ELF-1 (cell line): Measurements from ENCODE around the gene SETX.
"Not testable (repeated sequence)": the region's sequence is repeated elsewhere in the genome, so short reads cannot be mapped to it uniquely, and the experiment has no call there.

Source experiments
- DNase-seq: peaks from one replicate; pipeline ENCODE4 v3.0.0-alpha.2; 2016; ENCODE audit warnings: low read depth, low spot score

Gene SETX

GRCh38 chr9:132288361-132288760 is 66.4 kb downstream of the SETX start:
- DNase-seq = no peak

- DNase-seq = no peak
These were observed 67.5 kb downstream of the SETX start for GRCh38 chr9:132287256-132287760.

GRCh38 chr9:132283863-132284262 is 70.9 kb downstream of the SETX start:
- no peak for DNase-seq

- DNase-seq = no peak
These were observed 71.6 kb downstream of the SETX start for GRCh38 chr9:132283165-132283564.

- DNase-seq = no peak
These were observed 79.9 kb downstream of the SETX start for GRCh38 chr9:132274861-132275260.

GRCh38 chr9:132269704-132270516 is 84.9 kb downstream of the SETX start:
- DNase-seq = not testable (repeated sequence)

- DNase-seq = peak; percentile 88
These were observed 85.9 kb downstream of the SETX start for GRCh38 chr9:132268725-132269352.

GRCh38 chr9:132267660-132268059 is 87.1 kb downstream of the SETX start:
- no peak for DNase-seq

GRCh38 chr9:132266017-132266416 is 88.8 kb downstream of the SETX start:
- no peak for DNase-seq

GRCh38 chr9:132260846-132261245 is 93.9 kb downstream of the SETX start:
- DNase-seq = no peak

GRCh38 chr9:132250324-132251262 is 104.2 kb downstream of the SETX start:
- DNase-seq = no peak

GRCh38 chr9:132249690-132250089 is 105.1 kb downstream of the SETX start:
- DNase-seq = no peak

- DNase-seq = no peak
These were observed 105.7 kb downstream of the SETX start for GRCh38 chr9:132249123-132249522.

- no peak for DNase-seq
These were observed 106.8 kb downstream of the SETX start for GRCh38 chr9:132247942-132248341.

GRCh38 chr9:132245465-132245864 is 109.3 kb downstream of the SETX start:
- DNase-seq = no peak

GRCh38 chr9:132244582-132245455 is 110.0 kb downstream of the SETX start:
- DNase-seq = peak; percentile 41

GRCh38 chr9:132243156-132244074 is 111.4 kb downstream of the SETX start:
- no peak for DNase-seq

GRCh38 chr9:132242621-132243155 is 112.1 kb downstream of the SETX start:
- DNase-seq = peak; percentile 27

- DNase-seq = peak; percentile 16
These were observed 112.8 kb downstream of the SETX start for GRCh38 chr9:132241840-132242620.
